Measurements from ENCODE around the gene CLK3.

CLK3 gene

GRCh38 chr15:74603789-74604705 lies 11.6 kb upstream of the CLK3 start:
- DNase-seq: no peak

- DNase-seq: no peak
Measured at GRCh38 chr15:74604983-74605794, 10.4 kb upstream of the CLK3 start.

- no peak for DNase-seq
Measured at GRCh38 chr15:74605795-74606150, 9.9 kb upstream of the CLK3 start.

- no peak for DNase-seq
Measured at GRCh38 chr15:74608786-74609185, 6.8 kb upstream of the CLK3 start.

- DNase-seq: no peak
Measured at GRCh38 chr15:74609938-74610301, 5.7 kb upstream of the CLK3 start.

- DNase-seq: no peak
Measured at GRCh38 chr15:74610302-74610951, 5.2 kb upstream of the CLK3 start.

- no peak for DNase-seq
Measured at GRCh38 chr15:74611341-74611740, 4.3 kb upstream of the CLK3 start.

GRCh38 chr15:74611834-74612233 lies 3.8 kb upstream of the CLK3 start:
- DNase-seq: no peak

- DNase-seq: no peak
Measured at GRCh38 chr15:74612677-74613076, 3.0 kb upstream of the CLK3 start.

- no peak for DNase-seq
Measured at GRCh38 chr15:74613089-74613952, 2.3 kb upstream of the CLK3 start.

GRCh38 chr15:74613953-74614743 lies 1.5 kb upstream of the CLK3 start:
- DNase-seq: no peak

- peak; percentile 65 to 83 (median 74) for DNase-seq
Measured at GRCh38 chr15:74614744-74615507, 710 bp upstream of the CLK3 start.

- peak in 3 of 4 experiments; percentile 15 to 39 (median 22) for DNase-seq
Measured at GRCh38 chr15:74616366-74616939, 817 bp downstream of the CLK3 start.

GRCh38 chr15:74616996-74617395 lies 1.4 kb downstream of the CLK3 start:
- no peak for DNase-seq

- DNase-seq: no peak
Measured at GRCh38 chr15:74618841-74619596, 3.4 kb downstream of the CLK3 start.

GRCh38 chr15:74619916-74620635 lies 4.4 kb downstream of the CLK3 start:
- DNase-seq: no peak

- DNase-seq: peak; percentile 25 to 57 (median 44)
Measured at GRCh38 chr15:74620636-74621545, 5.3 kb downstream of the CLK3 start.

GRCh38 chr15:74621546-74621920 lies 5.9 kb downstream of the CLK3 start:
- no peak for DNase-seq
